H9 (cell line): ENCODE results near the gene ZNF202. TPM values are rescaled to one million over a fixed set of nuclear protein-coding genes. Genes with fewer than 3 reads are reported as not detected.

Experiments used
- DNase-seq: peaks from one replicate; pipeline ENCODE4 v3.0.0-alpha.2; 2017
- H2AFZ ChIP-seq: one replicate; pipeline ENCODE4 v1.6.1; 2013; ENCODE audit warnings: mild to moderate bottlenecking, low read length, control low read depth, moderate library complexity
- H2AK5ac ChIP-seq: 2 replicates; pipeline ENCODE4 v1.6.1; 2013; ENCODE audit warnings: low read length, control low read depth, mixed read lengths; ENCODE audit not compliant: insufficient read length
- H2BK120ac ChIP-seq: one replicate; pipeline ENCODE4 v1.6.1; 2013; ENCODE audit warnings: low read depth, mild to moderate bottlenecking, low read length, control low read depth, inconsistent platforms; ENCODE audit not compliant: poor library complexity, severe bottlenecking
- H2BK12ac ChIP-seq: 2 replicates; pipeline ENCODE4 v1.6.1; 2013; ENCODE audit warnings: low read length, control low read depth, mixed read lengths, low read depth; ENCODE audit not compliant: insufficient read length
- H2BK15ac ChIP-seq: 2 replicates; pipeline ENCODE4 v1.6.1; 2013; ENCODE audit warnings: low read depth, low read length, control low read depth
- H2BK20ac ChIP-seq: one replicate; pipeline ENCODE4 v1.6.1; 2013; ENCODE audit warnings: low read depth, mild to moderate bottlenecking, low read length, control low read depth, inconsistent platforms; ENCODE audit not compliant: poor library complexity, severe bottlenecking
- H2BK5ac ChIP-seq: 2 replicates; pipeline ENCODE4 v1.6.1; 2013; ENCODE audit warnings: low read length, control low read depth, mixed read lengths; ENCODE audit not compliant: insufficient read length
- H3K14ac ChIP-seq: 2 replicates; pipeline ENCODE4 v1.6.1; 2013; ENCODE audit warnings: low read length, control low read depth; ENCODE audit not compliant: insufficient read depth
- H3K18ac ChIP-seq: 2 replicates; pipeline ENCODE4 v1.6.1; 2013; ENCODE audit warnings: low read depth, mild to moderate bottlenecking, mixed read lengths, low read length, control low read depth; ENCODE audit not compliant: insufficient read length
- H3K23ac ChIP-seq: 2 replicates; pipeline ENCODE4 v1.6.1; 2013; ENCODE audit warnings: low read length, control low read depth, mixed read lengths, low read depth; ENCODE audit not compliant: insufficient read length
- H3K23me2 ChIP-seq: 2 replicates; pipeline ENCODE4 v1.6.1; 2013; ENCODE audit warnings: low read depth, mild to moderate bottlenecking, mixed read lengths, low read length, control low read depth; ENCODE audit not compliant: insufficient read length, poor library complexity, severe bottlenecking
- H3K27ac ChIP-seq: 2 replicates; pipeline ENCODE4 v1.5.1; 2013; ENCODE audit warnings: low read length, control low read depth, mixed read lengths, low read depth; ENCODE audit not compliant: insufficient read length
- H3K27me3 ChIP-seq: 2 replicates; pipeline ENCODE4 v1.6.1; 2013; ENCODE audit warnings: low read length, control low read depth, inconsistent platforms; ENCODE audit not compliant: insufficient read depth
- H3K4ac ChIP-seq: 2 replicates; pipeline ENCODE4 v1.6.1; 2013; ENCODE audit warnings: low read depth, mild to moderate bottlenecking, control low read depth, inconsistent platforms, low read length, moderate library complexity
- H3K4me1 ChIP-seq: 2 replicates; pipeline ENCODE4 v1.6.1; 2013; ENCODE audit warnings: low read length, control low read depth, inconsistent platforms; ENCODE audit not compliant: insufficient read depth
- H3K4me2 ChIP-seq: 2 replicates; pipeline ENCODE4 v1.6.1; 2013; ENCODE audit warnings: low read length, control low read depth, mixed read lengths; ENCODE audit not compliant: insufficient read length, insufficient read depth
- H3K56ac ChIP-seq: 2 replicates; pipeline ENCODE4 v1.6.1; 2013; ENCODE audit warnings: low read depth, mild to moderate bottlenecking, mixed read lengths, low read length, control low read depth; ENCODE audit not compliant: insufficient read length
- H3K79me1 ChIP-seq: 2 replicates; pipeline ENCODE4 v1.6.1; 2013; ENCODE audit warnings: low read depth, mild to moderate bottlenecking, moderate library complexity, low read length, control low read depth, inconsistent platforms; ENCODE audit not compliant: insufficient read depth, poor library complexity, severe bottlenecking
- H3K79me2 ChIP-seq: 2 replicates; pipeline ENCODE4 v1.6.1; 2013; ENCODE audit warnings: low read length, control low read depth, inconsistent platforms; ENCODE audit not compliant: insufficient read depth
- H3K9ac ChIP-seq: 2 replicates; pipeline ENCODE4 v1.6.1; 2013; ENCODE audit warnings: low read length, control low read depth, mixed read lengths; ENCODE audit not compliant: insufficient read length; ENCODE audit errors: extremely low read depth
- H3K9me3 ChIP-seq: one replicate; pipeline ENCODE4 v1.6.1; 2013; ENCODE audit warnings: low read depth, low read length, inconsistent platforms; ENCODE audit not compliant: control insufficient read depth
- H3T11ph ChIP-seq: one replicate; pipeline ENCODE4 v1.6.1; 2013; ENCODE audit warnings: mild to moderate bottlenecking, low read length, control low read depth, inconsistent platforms
- H4K20me1 ChIP-seq: one replicate; pipeline ENCODE4 v1.6.1; 2013; ENCODE audit not compliant: control insufficient read depth, insufficient read length, insufficient read depth
- H4K5ac ChIP-seq: 2 replicates; pipeline ENCODE4 v1.6.1; 2013; ENCODE audit warnings: low read depth, mild to moderate bottlenecking, mixed read lengths, low read length, control low read depth; ENCODE audit not compliant: insufficient read length
- H4K8ac ChIP-seq: replicated peaks from 2 replicates; pipeline ENCODE4 v1.6.1; 2013; ENCODE audit warnings: low read length, control low read depth, mixed read lengths, low read depth; ENCODE audit not compliant: insufficient read length
- H4K91ac ChIP-seq: 2 replicates; pipeline ENCODE4 v1.6.1; 2013; ENCODE audit warnings: low read depth, mild to moderate bottlenecking, moderate library complexity, mixed read lengths, low read length, control low read depth; ENCODE audit not compliant: insufficient read length
- H3K27ac Mint-ChIP-seq, 3 experiments: 2 replicates in 2 of 3; 3 replicates in 1 of 3; pipeline ENCODE4 v1.8.0; 2020 to 2021; ENCODE audit warnings: mixed read lengths in 3 of 3, mild to moderate bottlenecking in 1 of 3, moderate library complexity in 1 of 3
- H3K27me3 Mint-ChIP-seq: 2 replicates; pipeline ENCODE4 v1.8.0; 2021; ENCODE audit warnings: low read depth, mild to moderate bottlenecking, moderate library complexity, mixed read lengths
- H3K36me3 Mint-ChIP-seq, 3 experiments: 2 replicates in 2 of 3; 3 replicates in 1 of 3; pipeline ENCODE4 v1.8.0; 2020 to 2021; ENCODE audit warnings: low read depth in 3 of 3, mixed read lengths in 3 of 3; ENCODE audit not compliant: insufficient read depth in 1 of 3
- H3K4me1 Mint-ChIP-seq, 2 experiments: 2 replicates each; pipeline ENCODE4 v1.8.0; 2020; ENCODE audit warnings: mixed read lengths in 2 of 2
- H3K4me3 Mint-ChIP-seq, 2 experiments: 2 replicates in 1 of 2; 3 replicates in 1 of 2; pipeline ENCODE4 v1.8.0; 2020 to 2021; ENCODE audit warnings: mild to moderate bottlenecking in 2 of 2, mixed read lengths in 2 of 2, moderate library complexity in 1 of 2
- H3K9me3 Mint-ChIP-seq, 2 experiments: 2 replicates in 1 of 2; 3 replicates in 1 of 2; pipeline ENCODE4 v1.8.0; 2020; ENCODE audit warnings: mild to moderate bottlenecking in 2 of 2, mixed read lengths in 2 of 2, moderate library complexity in 1 of 2
- CTCF ChIP-seq: fragments of 200-600 bp; sonication (generic); conservative IDR thresholded peaks from 3 replicates; pipeline ENCODE4 v1.8.0; 2021; ENCODE audit warnings: antibody characterized with exemption, mild to moderate bottlenecking
- total RNA-seq: library from RNA; stranded (reverse); gene quantifications from 2 replicates; pipeline ENCODE4 v1.2.1, GENCODE V29; 2021

The ZNF202 gene
- total RNA-seq, 1 experiment from 2014 or later = 49.2 TPM

- Histone ChIP-seq H3K56ac (no peak overlapping the region), H3K9me3 (no peaks in the 10 kb centered on the region), H2BK120ac (no peak overlapping the region), H4K20me1 (no peaks in the 10 kb centered on the region), H3K4me1 (no peaks in the 10 kb centered on the region), H4K5ac (no peak overlapping the region), H2BK20ac (no peak overlapping the region), H3K79me2 (no peaks in the 10 kb centered on the region), H3K79me1 (no peaks in the 10 kb centered on the region), H4K91ac (no peak overlapping the region), H2AK5ac (no peak overlapping the region), H3K23ac (no peak overlapping the region), H3T11ph (no peak overlapping the region), H3K14ac (no peak overlapping the region), H3K18ac (no peak overlapping the region), H2AFZ (no peak overlapping the region), H4K8ac (no peak overlapping the region), H2BK5ac (no peak overlapping the region), H3K27me3 (no peaks in the 10 kb centered on the region), H3K4ac (no peak overlapping the region), H3K9ac (no peak overlapping the region), H2BK15ac (no peak overlapping the region), H3K4me2 (no peak overlapping the region), H3K27ac (no peak overlapping the region), H3K23me2 (no peaks in the 10 kb centered on the region), H2BK12ac (no peak overlapping the region)
- no peak overlapping the region for H3K4me3 Mint-ChIP-seq
- H3K27me3 Mint-ChIP-seq = peaks cover 2% of the 10 kb centered on the region; the same call in 1 of the 2 replicates
- H3K4me1 Mint-ChIP-seq = 0 out of 4 replicates have a peak, but pooled peaks cover 0 to 3% of the 10 kb centered on the region in 2 experiments
- H3K9me3 Mint-ChIP-seq = no peaks in the 10 kb centered on the region
- no peak for DNase-seq
- no peaks in the 10 kb centered on the region for H3K36me3 Mint-ChIP-seq
- no peak overlapping the region for H3K27ac Mint-ChIP-seq
- no peak for TF ChIP-seq CTCF
These were observed 48.5 kb downstream of the ZNF202 start for GRCh38 chr11:123692961-123693360.
